Liver (tissue), 3 donors: Measurements from ENCODE around the gene ATP6V0A4.

Source experiments
- EGR1 ChIP-seq, 2 donors: IDR thresholded peaks; 2 replicates each; pipeline ENCODE4 v1.6.1; 2016 to 2018; ENCODE audit warnings: antibody characterized with exemption in 2 of 2, low read depth in 2 of 2
- FOXA1 ChIP-seq: IDR thresholded peaks from 2 replicates; pipeline ENCODE4 v1.6.1; 2016; ENCODE audit warnings: antibody characterized with exemption
- JUND ChIP-seq, 2 donors: IDR thresholded peaks; 2 replicates each; pipeline ENCODE4 v1.6.1; 2016; ENCODE audit warnings: antibody characterized with exemption in 2 of 2
- SP1 ChIP-seq: IDR thresholded peaks from 2 replicates; pipeline ENCODE4 v1.6.1; 2018; ENCODE audit warnings: antibody characterized with exemption, mild to moderate bottlenecking
- TAF1 ChIP-seq: conservative IDR thresholded peaks from 2 replicates; pipeline ENCODE4 v1.6.1; 2016; ENCODE audit warnings: antibody characterized with exemption, mild to moderate bottlenecking
- TF ChIP-seq, protein P1 (sequence below): fragments of 150-350 bp; IDR thresholded peaks from 2 replicates; pipeline ENCODE4 v1.5.1; 2017; ENCODE audit warnings: improper control_type of control experiment, low read depth, low read length; ENCODE audit not compliant: missing input control
- TF ChIP-seq, protein P2 (sequence below): IDR thresholded peaks from 2 replicates; pipeline ENCODE4 v1.6.1; 2016; ENCODE audit warnings: antibody characterized with exemption, mild to moderate bottlenecking
- TF ChIP-seq, protein P3 (sequence below): IDR thresholded peaks from 2 replicates; pipeline ENCODE4 v1.6.1; 2016; ENCODE audit warnings: antibody characterized with exemption
- TF ChIP-seq, protein P4 (sequence below): IDR thresholded peaks from 2 replicates; pipeline ENCODE4 v1.6.1; 2016; ENCODE audit warnings: antibody characterized with exemption
- donor health status: healthy.
- donor health status: healthy.

DNA sequence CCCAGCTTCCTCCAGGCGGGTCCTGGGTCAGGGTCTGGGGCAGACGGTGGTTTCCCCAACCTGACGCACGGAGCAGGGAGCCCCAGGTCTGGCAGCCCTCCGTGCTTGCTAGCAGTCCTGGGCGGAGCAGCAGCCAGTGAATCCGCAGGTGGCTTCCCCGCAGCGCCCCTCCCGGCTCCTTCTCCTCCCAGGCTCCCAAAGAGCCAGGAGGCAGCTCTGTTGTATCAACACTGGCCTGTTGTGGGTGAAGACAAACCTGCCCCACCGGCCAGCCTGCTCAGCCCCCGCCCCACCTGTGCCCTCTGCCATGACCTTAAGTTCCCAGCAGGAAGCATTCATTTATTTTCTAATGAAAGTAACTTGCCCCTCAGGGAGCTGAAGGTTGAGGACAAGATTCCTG is 24.2 kb downstream of the ATP6V0A4 start:
- TF ChIP-seq, protein P1, sequence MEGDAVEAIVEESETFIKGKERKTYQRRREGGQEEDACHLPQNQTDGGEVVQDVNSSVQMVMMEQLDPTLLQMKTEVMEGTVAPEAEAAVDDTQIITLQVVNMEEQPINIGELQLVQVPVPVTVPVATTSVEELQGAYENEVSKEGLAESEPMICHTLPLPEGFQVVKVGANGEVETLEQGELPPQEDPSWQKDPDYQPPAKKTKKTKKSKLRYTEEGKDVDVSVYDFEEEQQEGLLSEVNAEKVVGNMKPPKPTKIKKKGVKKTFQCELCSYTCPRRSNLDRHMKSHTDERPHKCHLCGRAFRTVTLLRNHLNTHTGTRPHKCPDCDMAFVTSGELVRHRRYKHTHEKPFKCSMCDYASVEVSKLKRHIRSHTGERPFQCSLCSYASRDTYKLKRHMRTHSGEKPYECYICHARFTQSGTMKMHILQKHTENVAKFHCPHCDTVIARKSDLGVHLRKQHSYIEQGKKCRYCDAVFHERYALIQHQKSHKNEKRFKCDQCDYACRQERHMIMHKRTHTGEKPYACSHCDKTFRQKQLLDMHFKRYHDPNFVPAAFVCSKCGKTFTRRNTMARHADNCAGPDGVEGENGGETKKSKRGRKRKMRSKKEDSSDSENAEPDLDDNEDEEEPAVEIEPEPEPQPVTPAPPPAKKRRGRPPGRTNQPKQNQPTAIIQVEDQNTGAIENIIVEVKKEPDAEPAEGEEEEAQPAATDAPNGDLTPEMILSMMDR: no peak
- TF ChIP-seq TAF1 (no peak), JUND (IDR thresholded peaks at IDR 0.05) (no peak), SP1 (no peak), FOXA1 (no peak), EGR1 (IDR thresholded peaks at IDR 0.05; ENCODE audit: low read depth in 2 of 2) (no peak)
- TF ChIP-seq, protein P2, sequence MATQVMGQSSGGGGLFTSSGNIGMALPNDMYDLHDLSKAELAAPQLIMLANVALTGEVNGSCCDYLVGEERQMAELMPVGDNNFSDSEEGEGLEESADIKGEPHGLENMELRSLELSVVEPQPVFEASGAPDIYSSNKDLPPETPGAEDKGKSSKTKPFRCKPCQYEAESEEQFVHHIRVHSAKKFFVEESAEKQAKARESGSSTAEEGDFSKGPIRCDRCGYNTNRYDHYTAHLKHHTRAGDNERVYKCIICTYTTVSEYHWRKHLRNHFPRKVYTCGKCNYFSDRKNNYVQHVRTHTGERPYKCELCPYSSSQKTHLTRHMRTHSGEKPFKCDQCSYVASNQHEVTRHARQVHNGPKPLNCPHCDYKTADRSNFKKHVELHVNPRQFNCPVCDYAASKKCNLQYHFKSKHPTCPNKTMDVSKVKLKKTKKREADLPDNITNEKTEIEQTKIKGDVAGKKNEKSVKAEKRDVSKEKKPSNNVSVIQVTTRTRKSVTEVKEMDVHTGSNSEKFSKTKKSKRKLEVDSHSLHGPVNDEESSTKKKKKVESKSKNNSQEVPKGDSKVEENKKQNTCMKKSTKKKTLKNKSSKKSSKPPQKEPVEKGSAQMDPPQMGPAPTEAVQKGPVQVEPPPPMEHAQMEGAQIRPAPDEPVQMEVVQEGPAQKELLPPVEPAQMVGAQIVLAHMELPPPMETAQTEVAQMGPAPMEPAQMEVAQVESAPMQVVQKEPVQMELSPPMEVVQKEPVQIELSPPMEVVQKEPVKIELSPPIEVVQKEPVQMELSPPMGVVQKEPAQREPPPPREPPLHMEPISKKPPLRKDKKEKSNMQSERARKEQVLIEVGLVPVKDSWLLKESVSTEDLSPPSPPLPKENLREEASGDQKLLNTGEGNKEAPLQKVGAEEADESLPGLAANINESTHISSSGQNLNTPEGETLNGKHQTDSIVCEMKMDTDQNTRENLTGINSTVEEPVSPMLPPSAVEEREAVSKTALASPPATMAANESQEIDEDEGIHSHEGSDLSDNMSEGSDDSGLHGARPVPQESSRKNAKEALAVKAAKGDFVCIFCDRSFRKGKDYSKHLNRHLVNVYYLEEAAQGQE: no peak
- TF ChIP-seq, protein P3, sequence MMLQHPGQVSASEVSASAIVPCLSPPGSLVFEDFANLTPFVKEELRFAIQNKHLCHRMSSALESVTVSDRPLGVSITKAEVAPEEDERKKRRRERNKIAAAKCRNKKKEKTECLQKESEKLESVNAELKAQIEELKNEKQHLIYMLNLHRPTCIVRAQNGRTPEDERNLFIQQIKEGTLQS: no peak
- TF ChIP-seq, protein P4, sequence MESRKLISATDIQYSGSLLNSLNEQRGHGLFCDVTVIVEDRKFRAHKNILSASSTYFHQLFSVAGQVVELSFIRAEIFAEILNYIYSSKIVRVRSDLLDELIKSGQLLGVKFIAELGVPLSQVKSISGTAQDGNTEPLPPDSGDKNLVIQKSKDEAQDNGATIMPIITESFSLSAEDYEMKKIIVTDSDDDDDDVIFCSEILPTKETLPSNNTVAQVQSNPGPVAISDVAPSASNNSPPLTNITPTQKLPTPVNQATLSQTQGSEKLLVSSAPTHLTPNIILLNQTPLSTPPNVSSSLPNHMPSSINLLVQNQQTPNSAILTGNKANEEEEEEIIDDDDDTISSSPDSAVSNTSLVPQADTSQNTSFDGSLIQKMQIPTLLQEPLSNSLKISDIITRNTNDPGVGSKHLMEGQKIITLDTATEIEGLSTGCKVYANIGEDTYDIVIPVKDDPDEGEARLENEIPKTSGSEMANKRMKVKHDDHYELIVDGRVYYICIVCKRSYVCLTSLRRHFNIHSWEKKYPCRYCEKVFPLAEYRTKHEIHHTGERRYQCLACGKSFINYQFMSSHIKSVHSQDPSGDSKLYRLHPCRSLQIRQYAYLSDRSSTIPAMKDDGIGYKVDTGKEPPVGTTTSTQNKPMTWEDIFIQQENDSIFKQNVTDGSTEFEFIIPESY: no peak
